Mucosa of stomach (tissue), 1 donor: ENCODE measurements around the gene TCAIM.
A peak's percentile ranks its signal among the peaks of the same experiment; 100 is the strongest.

Source experiments
- H3K27me3 ChIP-seq: one replicate; pipeline ENCODE4 v1.7.0; 2013; ENCODE audit warnings: mild to moderate bottlenecking, low read length; ENCODE audit not compliant: control insufficient read depth, insufficient read depth
- H3K36me3 ChIP-seq: one replicate; pipeline ENCODE4 v1.7.0; 2013; ENCODE audit warnings: low read length; ENCODE audit not compliant: control insufficient read depth, insufficient read depth
- H3K4me1 ChIP-seq: one replicate; pipeline ENCODE4 v1.7.0; 2013; ENCODE audit warnings: mild to moderate bottlenecking, low read length; ENCODE audit not compliant: control insufficient read depth, insufficient read depth
- H3K4me3 ChIP-seq: one replicate; pipeline ENCODE4 v1.7.0; 2013; ENCODE audit warnings: low read length
- H3K9ac ChIP-seq: one replicate; pipeline ENCODE4 v1.7.0; 2013; ENCODE audit warnings: mild to moderate bottlenecking, low read length, moderate library complexity
- H3K9me3 ChIP-seq: one replicate; pipeline ENCODE4 v1.7.0; 2013; ENCODE audit warnings: mild to moderate bottlenecking, low read length, moderate library complexity; ENCODE audit not compliant: control insufficient read depth
- donor health status: Pancreatic carcinoma.

Gene TCAIM

DNA sequence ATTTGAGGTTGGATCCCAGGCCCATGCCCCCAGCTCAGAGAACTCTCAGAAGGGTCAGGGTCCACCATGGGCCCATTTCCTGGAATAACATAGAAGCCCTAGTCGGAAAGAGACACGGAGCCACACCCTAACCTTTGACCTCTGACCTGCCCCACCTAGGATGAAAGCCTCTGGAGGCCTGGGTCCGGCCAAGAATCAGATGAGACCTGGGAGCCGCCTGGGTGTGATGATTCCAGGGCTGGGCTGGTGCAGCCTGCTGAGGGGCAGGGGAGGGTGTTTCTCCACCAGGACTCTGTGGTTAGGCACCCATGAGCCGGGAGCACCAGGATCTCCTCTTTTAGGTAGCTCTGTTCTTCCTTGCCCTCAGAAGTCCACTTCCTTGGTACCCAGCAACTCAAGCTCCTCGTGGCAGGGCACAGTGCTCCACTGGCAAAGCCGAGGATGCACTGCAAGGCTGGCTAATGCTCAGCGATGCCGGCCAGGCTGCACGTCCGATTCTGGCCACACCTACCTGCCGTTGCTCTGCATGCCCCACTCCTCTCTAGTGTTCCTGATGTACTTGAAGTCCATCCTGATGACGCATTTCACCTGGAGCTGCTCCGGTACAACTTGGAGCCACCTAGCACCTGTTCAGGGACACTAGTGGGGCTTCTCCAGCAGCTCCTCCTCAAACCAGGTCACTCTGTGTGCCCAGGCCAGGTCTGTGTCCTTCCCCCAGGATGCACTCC lies 81.5 kb downstream of the TCAIM start:
- no peak overlapping the region for H3K9ac ChIP-seq
- H3K4me3 ChIP-seq = no peak overlapping the region
- no peaks in the 10 kb centered on the region for H3K4me1 ChIP-seq
- no peaks in the 10 kb centered on the region for H3K27me3 ChIP-seq
- no peaks in the 10 kb centered on the region for H3K9me3 ChIP-seq
- no peaks in the 10 kb centered on the region for H3K36me3 ChIP-seq

DNA sequence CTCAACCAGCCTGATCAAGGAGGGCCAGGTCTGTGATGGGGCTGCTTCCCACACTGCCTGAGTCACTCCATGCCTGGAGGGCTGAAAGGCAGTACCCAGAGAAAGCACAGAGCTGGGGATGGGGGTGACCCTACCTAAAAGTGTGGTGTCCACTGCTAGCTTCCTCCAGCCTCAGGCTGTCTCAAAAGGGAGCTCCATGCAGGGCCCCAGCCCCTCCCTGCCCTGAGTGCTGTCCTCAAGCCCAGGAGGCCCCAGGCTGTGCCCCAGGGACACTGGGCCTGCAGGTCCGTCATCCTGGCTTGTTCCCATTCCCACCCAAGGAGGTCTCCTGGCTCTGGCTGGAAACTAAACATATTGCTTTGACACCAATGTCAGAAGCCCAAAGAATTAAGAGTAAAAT lies 82.1 kb downstream of the TCAIM start:
- H3K4me1 ChIP-seq = no peaks in the 10 kb centered on the region
- H3K9ac ChIP-seq = no peak overlapping the region
- H3K4me3 ChIP-seq = no peak overlapping the region
- no peaks in the 10 kb centered on the region for H3K36me3 ChIP-seq
- no peaks in the 10 kb centered on the region for H3K9me3 ChIP-seq
- no peaks in the 10 kb centered on the region for H3K27me3 ChIP-seq

GRCh38 chr3:44421280-44421679 lies 82.7 kb downstream of the TCAIM start:
- Histone ChIP-seq H3K27me3 (no peaks in the 10 kb centered on the region), H3K9me3 (no peaks in the 10 kb centered on the region), H3K36me3 (no peaks in the 10 kb centered on the region), H3K9ac (no peak overlapping the region), H3K4me3 (no peak overlapping the region), H3K4me1 (no peaks in the 10 kb centered on the region)

DNA sequence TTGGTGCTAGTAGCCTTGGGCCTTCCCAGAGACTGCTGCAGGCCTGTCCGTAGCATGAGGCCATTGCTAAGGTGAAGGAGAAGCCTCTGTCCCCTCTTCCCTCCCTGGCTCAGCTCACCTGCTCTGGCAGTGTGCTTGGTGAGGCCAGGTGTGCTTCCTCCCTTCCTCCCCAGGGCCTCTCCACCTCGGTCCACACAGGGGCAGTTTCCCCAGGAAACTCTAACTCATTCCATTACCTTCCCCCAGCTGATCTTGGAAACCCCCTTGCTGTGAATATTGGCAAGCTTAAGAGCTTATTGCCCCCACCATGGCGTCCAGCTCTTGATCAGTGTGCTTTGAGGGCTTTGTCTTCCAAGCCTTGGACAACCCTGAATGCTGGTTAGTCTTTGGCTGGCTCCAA lies 86.2 kb downstream of the TCAIM start:
- Histone ChIP-seq H3K9ac (no peak overlapping the region), H3K4me1 (no peaks in the 10 kb centered on the region), H3K27me3 (no peaks in the 10 kb centered on the region), H3K36me3 (no peaks in the 10 kb centered on the region), H3K4me3 (no peak overlapping the region), H3K9me3 (no peaks in the 10 kb centered on the region)

GRCh38 chr3:44427683-44428082 lies 89.1 kb downstream of the TCAIM start:
- Histone ChIP-seq H3K9me3 (no peaks in the 10 kb centered on the region), H3K36me3 (no peaks in the 10 kb centered on the region), H3K9ac (no peak overlapping the region), H3K4me1 (no peaks in the 10 kb centered on the region), H3K27me3 (no peaks in the 10 kb centered on the region), H3K4me3 (no peak overlapping the region)

- Histone ChIP-seq H3K9me3 (no peaks in the 10 kb centered on the region), H3K4me1 (no peaks in the 10 kb centered on the region), H3K4me3 (no peak overlapping the region), H3K9ac (no peak overlapping the region), H3K36me3 (no peaks in the 10 kb centered on the region), H3K27me3 (no peaks in the 10 kb centered on the region)
These were observed 90.3 kb downstream of the TCAIM start for GRCh38 chr3:44428910-44429309.

DNA sequence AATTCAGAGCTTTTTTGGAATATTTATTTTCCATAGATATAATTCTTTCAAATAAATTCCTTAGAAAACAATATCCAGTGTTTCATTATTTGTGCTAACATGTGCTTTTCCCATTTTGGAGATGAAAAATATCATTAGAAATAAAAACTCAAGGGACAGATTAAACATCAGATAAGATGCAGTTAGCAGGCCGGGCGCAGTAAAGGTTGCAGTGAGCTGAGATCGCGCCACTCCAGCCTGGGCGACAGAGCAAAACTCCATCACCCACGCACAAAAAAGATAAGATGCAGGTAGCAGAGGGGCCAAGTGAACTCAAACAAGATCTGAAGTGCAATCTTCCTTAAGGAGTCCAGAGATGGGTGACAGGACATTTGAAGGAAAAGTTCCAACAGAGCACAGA lies 90.9 kb downstream of the TCAIM start:
- Histone ChIP-seq H3K9ac (no peak overlapping the region), H3K4me1 (no peaks in the 10 kb centered on the region), H3K4me3 (no peak overlapping the region), H3K27me3 (no peaks in the 10 kb centered on the region), H3K9me3 (no peaks in the 10 kb centered on the region), H3K36me3 (no peaks in the 10 kb centered on the region)

DNA sequence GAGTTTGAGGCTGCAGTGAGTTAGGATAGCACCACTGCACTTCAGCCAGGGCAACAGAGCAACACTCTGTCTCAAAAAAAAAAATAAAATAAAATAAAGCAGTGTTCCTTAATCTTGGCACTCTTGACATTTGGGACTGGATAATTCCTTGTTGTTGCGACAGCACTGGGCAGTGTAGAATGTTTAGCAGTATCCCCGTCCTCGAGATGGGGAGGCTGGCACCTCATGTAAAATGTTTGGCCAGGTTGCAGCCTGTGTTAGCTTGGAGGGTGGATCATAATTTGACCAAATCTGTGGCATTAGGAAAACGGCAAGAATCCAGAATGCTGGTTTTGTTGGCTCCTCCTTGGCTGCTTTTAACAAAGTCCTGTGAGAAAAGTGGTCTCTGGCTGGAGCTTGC lies 91.9 kb downstream of the TCAIM start:
- Histone ChIP-seq H3K4me3 (no peak overlapping the region), H3K9ac (no peak overlapping the region), H3K27me3 (no peaks in the 10 kb centered on the region), H3K9me3 (no peaks in the 10 kb centered on the region), H3K4me1 (no peaks in the 10 kb centered on the region), H3K36me3 (no peaks in the 10 kb centered on the region)

DNA sequence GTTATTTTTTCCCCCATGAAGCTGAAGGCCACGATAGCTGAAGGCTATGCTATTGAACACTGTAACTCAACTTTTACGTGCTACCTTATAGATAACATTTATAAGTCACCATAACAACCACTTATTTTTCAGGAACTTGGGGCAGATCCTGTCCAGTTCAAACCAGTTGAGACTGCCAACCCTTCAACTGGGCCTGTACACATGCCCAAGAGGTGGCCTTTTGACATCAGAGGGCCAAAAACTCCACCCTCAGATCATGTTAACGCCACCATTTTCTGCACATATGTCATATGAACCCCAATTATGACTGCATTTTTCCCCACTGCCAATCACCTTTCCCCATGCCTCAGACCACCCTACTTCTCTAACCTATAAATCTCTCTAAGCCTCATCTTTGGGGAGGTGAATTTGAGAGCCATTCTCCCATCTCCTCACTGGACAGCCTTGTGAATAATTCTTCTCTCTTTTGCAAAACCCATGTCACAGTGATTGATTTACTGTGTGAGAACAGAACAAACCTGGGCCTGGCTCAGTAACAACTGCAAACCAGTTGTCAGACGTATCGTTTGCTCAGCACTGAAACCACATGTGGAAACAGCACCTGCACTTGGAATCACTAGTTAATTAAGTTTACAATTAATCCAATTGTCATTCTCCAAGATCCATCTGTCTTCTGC lies 96.4 kb downstream of the TCAIM start:
- Histone ChIP-seq H3K9me3 (no peaks in the 10 kb centered on the region), H3K27me3 (no peaks in the 10 kb centered on the region), H3K4me3 (no peak overlapping the region), H3K36me3 (no peaks in the 10 kb centered on the region), H3K4me1 (peaks cover 12% of the 10 kb centered on the region), H3K9ac (no peak overlapping the region)

DNA sequence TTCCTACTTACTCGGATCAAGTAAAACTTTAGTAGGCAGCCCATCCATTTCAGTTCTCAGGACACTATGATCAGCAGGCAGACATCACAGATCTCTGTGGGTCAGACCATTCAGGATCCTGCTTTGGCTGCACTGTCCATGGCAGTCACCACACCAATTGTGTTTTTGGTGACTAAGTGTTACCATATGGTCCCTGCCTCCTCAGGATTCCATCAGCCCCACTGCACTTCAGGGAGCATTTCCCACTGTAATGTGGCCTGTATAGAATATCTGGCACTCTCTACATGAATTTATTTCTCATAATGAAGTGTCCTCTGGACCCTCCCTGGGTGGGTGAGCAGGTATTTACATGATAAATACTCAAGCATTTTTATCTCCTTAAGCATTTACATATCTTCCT lies 97.6 kb downstream of the TCAIM start:
- H3K4me3 ChIP-seq = no peak overlapping the region
- no peaks in the 10 kb centered on the region for H3K27me3 ChIP-seq
- no peaks in the 10 kb centered on the region for H3K36me3 ChIP-seq
- no peak overlapping the region for H3K9ac ChIP-seq
- no peaks in the 10 kb centered on the region for H3K9me3 ChIP-seq
- peaks cover 19% of the 10 kb centered on the region for H3K4me1 ChIP-seq

GRCh38 chr3:44437800-44438199 lies 99.2 kb downstream of the TCAIM start:
- Histone ChIP-seq H3K9ac (no peak overlapping the region), H3K4me3 (no peak overlapping the region), H3K4me1 (peaks cover 22% of the 10 kb centered on the region), H3K9me3 (no peaks in the 10 kb centered on the region), H3K27me3 (no peaks in the 10 kb centered on the region), H3K36me3 (no peaks in the 10 kb centered on the region)

GRCh38 chr3:44439499-44440295 lies 101.1 kb downstream of the TCAIM start:
- peak overlapping the region; percentile 56 for H3K4me3 ChIP-seq
- no peaks in the 10 kb centered on the region for H3K36me3 ChIP-seq
- no peaks in the 10 kb centered on the region for H3K27me3 ChIP-seq
- H3K9ac ChIP-seq = peak overlapping the region; percentile 68
- peaks cover 22% of the 10 kb centered on the region for H3K4me1 ChIP-seq
- H3K9me3 ChIP-seq = no peaks in the 10 kb centered on the region
